Measurements from ENCODE around the gene KCNE4.

The KCNE4 gene, protein sequence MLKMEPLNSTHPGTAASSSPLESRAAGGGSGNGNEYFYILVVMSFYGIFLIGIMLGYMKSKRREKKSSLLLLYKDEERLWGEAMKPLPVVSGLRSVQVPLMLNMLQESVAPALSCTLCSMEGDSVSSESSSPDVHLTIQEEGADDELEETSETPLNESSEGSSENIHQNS

DNA sequence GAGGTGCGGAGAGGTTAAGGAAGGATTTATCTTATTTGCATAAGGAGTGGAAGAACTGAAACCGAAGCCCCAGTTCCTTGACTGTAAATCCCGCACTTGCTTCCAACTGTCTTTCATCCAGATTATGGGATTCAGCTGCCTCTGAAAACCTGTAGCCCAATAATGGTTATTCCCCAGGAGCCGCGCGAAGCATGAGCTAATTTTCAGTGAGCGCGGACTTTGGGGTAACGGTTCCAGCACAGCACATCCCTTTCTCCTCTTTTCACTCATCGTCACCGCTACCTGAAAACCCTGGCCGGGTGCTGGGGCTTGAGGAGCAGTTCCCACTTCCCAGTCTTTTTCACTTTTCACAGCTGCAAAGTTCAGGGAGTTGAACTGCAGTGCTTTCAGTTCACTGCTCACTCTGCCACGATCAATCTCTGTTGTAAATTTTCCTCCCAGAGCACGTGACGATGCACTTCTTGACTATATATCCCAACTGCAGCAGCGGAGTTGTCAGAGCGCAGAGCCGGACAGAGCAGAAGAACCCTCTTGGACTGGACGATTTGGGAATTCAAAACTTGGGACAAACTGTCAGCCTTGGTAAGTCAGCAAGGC lies at the start of gene KCNE4:
Gene KCNE4 (plus strand): TSS at position 498 of the 597 bp plus-strand sequence. CDS start 641 bp downstream, outside the sequence.
- DNase-seq: no peak

DNA sequence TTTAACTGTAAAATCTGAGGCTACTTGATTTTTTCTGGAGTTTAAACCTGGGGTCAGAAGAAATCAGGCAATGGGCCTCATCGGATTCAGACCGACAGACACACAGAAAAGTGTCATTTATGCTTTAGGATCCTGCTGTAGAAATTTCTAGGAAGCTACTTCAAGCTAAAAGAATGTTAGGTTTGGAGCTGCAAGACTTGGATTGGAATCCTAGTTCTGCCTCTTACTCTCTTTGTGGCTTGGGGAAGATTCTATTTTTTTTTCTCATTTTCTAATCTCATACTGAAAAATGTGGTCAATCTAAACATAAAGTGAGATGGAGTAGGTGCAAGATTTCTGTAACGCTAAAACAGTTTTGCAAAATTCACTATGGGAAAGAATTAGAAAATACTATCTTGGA lies 48.8 kb upstream of the KCNE4 start:
- DNase-seq: no peak

DNA sequence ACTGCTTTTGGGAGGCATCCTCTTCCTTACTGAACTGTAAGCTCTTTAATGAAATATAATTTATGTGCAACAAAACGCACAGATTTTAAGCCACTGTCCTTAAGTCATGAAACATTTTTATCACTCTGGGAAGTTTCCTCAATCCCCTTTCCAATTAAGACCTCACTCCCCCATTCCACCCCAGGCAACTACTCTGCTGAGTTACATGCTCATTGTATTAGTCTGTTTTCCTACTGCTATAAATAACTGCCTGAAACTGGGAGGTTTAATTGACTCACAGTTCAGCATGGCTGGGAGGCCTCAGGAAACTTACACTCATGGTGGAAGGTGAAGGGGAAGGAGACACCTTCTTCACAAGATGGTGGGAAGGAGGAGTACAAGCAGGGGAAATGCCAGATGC lies 46.5 kb upstream of the KCNE4 start:
- no peak for DNase-seq

DNA sequence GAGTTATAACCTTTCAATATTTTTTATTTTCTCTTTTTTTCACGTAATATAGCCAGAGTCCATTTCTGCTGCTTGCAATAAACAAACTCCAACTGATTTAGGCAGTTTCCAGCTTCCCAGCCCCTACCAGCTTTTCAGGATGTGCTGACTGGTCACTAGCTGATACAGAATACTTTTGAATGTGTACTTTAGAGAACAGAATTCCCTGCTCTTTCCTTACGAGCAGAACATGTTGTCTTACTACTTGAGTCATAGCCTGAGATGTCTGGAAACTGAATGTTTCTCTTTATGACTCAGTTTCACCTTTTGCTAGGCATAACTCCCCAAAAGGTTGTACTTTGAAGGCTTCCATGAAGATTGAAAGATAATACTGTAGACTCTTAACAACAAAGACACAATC lies 44.5 kb upstream of the KCNE4 start:
- no peak for DNase-seq

DNA sequence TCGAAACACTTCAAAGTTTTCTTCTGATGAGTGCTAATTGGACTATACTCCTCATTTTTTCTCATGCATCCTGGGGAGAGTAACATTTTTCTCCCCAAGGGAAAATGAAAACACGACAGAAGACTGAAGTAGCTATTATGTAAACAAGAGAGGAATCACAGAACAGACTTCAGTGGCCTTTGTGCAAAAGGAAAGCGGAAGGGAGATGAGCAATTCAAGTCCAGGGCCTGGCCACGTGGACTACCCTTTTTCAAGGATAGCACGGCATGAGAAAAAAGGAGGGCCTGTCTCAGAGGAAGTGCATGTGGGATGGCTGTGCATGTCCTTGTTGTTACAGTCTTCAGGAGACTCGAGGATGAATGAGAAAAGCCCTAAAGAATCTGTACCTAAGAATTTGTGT lies 43.8 kb upstream of the KCNE4 start:
- DNase-seq: no peak

DNA sequence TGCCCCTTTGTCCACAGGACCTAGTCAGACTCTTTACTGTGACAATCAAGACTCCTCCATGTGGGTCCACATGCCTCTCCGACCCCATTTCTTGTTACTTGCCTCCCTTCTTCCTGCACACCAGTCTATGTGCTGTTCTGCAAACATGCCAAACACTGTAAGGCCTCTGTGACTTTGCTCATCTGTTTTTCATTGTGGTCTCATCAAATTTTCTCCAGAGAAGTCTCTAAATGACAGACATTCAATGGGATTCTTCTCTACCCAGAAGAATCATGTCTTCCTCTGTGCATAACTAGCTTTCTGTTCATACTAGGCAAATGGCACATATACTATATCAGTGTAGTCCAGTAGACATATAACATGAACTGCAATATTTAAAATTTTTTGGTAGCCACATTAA lies 43.0 kb upstream of the KCNE4 start:
- DNase-seq: no peak

DNA sequence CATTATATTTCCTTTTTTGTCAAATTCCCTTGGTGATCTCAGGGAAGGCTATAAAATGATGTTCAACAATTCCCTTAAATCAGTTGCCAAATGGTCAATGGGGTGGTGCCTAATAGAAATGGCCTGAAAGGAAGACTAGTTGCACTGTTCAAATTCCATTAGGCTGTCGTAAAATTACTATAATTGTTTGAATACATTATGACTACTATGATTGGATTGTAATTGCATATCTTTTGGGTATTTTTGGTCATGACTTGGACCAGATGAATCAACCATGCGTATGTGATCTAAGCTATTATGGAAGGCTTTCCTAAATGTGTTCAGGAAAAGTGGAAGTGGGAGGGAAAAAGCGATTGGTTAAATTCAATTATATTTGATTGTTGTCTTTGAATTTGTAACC lies 41.3 kb upstream of the KCNE4 start:
- DNase-seq: no peak

DNA sequence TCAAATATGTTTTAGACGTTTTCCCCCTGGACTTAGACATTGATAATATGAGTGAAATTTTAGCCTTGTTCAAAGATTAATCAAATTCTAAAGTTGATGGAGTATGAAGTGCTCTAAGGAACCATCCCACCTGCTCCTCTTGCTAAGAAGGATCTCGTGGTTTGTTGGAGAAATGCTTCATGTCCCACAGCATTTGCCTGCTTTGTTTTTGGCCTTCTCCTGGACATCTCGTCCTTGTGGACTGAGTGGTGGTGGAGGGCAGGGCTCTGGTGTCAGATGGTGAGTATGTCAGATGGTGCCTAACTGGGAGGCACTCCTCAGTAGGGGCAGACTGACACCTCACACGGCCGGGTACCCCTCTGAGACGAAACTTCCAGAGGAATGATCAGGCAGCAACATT lies 39.7 kb upstream of the KCNE4 start:
- DNase-seq: no peak

DNA sequence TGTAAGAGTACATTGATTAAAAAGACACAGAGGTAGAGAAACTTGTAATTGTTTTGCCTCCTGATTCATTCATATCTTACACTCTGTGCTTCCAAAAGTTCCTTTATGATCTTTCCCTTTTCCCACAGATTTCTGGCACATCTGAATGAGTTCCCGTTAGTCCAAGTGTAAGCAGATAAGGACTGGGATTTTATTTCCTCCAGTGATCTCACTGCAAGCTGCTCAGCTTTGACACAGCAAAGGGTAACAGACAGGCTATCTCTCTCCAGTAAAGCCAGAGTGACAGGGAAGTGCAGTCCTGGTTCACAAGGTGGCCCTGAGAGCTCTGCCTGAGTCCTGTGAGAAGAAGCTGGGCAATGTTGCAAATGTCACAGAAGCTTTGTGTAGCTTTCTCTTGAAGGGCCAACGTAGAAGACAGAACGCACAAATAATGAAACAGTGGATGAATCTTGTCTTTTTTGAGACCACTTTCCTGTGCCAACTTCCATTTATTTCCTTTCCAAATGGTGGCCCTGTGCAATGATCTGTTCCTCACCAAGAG lies 32.5 kb upstream of the KCNE4 start:
- DNase-seq: no peak

DNA sequence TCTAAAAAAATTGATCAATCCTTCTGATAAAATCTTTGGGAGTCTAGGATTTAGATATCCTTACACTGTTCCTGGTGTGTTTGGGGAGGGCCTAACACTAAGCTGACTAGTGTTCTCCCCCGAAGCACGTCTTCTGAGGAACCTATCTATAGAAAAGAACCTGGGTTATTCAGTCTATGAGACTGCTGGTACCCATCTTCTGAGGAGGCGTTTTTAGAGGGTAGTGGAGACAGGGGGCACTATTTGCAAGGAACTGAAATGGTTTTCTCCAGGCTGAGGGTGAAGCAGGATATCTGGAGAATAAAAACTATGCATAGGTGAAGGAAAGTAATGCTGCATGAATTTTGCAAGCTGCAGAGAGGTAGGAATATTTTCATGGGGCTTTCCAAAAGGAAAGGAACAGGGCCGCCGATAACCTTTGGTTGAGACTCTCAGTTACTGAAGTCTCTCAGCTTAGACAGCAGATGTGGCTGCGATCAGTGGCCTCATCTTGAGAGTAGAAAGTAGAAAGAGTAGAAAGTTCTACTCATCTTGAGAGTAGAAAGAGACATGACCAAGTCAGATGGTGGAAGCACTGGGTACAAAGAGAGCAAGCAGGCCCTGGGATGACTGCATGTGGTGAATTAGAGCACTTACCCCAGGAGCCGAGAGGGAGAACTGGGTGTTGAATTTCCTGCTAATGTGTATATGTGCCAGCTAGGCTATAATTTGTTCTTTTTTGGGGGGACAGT lies 31.8 kb upstream of the KCNE4 start:
- no peak for DNase-seq

DNA sequence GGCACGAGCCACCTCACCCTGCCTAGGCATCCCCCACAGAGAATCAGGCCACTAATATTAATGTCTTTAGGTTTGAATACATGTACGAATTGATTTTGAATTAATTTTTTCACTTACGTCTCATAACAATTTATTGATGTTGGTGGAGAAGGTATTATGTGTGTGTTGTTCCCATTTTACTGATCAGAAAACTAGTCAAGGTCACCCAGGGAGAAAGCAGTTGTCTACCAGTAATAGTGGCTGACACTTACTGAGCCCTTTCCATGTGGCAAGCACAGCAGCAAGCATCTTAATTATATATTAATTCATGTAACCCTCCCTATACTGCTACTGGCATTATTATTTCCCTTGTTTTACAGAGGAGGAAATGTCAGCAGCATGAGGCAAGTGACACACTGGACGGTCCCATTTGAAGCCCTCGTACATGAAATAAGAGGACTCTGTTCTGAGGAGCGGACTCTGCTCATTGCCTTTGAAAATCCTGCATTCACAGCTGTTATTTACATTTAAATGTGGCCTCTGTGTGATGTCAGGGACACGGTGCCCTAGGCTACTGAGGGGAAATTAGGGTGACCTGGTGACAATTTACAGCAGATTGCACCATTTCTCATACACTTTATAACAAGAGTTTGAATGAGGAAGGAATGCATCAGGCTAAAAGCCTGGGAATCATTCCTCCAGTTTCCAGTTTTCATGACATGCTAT lies 30.9 kb upstream of the KCNE4 start:
- peak; percentile 4 for DNase-seq

DNA sequence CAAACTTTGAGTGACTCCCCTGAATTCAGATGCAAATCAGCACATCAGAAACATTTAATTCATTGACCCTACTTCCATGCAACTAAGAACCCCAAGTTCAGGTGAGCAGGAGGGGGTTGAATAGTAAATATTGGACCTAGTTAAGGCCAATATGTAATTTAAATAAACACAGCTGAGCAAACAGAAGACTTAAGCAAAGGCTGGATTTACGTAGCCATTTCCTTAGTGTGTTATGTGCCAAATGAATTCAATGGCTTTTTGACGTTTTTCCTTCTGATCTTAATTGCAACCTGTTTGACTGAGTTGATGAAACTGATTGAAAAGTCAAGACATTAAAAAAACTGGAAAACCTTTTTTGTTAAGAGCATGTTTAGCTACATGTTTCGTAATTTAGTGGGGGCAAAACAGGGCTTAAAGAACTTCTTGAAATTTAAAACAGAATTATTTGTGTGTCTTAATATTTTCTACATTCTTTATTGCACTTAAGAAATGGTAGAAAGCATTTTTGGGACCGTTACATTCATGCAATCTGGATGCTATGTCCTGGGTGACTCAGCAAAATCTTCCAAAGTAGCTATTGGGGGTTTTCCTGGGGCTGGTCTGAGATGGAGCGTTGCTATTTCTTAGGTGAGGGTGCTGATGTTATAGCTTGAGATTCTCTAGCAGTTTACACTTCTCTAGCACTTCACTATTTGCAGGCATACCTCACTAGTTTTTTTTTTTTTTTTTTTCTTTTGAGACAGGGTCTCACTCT lies 25.5 kb upstream of the KCNE4 start:
- peak; percentile 89 for DNase-seq

DNA sequence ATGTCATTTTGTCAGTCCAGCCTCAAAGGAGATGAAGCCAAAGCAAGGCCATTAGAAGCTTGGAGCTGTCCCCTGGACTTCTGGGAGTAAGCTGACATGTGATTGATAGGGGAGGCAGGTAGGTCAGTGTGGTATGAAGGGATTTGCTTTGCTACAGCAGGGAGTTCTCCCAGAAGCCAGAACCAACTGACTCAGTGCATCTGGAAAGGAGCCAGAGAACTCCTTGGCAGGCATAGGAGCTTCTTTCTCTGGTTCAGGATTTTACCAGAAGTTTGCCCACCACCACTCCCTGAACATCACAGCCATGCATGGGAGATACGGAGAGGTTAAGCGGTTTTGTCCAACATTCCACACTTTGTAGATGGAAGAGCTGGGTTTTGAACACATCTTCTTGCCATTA lies 24.5 kb upstream of the KCNE4 start:
- peak; percentile 64 for DNase-seq

DNA sequence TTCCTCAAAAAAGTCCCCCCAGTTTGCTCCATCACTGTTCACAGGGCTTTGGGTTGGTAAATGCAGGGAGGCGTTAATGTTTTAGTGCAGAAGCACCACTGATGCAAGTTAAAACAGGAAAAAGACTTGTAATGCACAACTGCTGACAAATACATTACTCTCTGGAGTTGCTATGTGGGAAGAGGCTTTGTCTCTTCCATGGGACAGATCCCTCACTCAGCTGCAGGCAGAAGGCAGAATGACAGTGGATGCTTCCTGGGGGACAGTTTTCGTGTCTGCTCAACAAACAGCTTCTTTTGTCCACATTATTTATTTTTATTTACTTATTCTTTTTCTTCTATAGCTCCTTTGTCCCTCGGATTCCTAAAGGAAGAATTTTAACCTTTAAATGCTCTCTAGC lies 22.7 kb upstream of the KCNE4 start:
- no peak for DNase-seq

DNA sequence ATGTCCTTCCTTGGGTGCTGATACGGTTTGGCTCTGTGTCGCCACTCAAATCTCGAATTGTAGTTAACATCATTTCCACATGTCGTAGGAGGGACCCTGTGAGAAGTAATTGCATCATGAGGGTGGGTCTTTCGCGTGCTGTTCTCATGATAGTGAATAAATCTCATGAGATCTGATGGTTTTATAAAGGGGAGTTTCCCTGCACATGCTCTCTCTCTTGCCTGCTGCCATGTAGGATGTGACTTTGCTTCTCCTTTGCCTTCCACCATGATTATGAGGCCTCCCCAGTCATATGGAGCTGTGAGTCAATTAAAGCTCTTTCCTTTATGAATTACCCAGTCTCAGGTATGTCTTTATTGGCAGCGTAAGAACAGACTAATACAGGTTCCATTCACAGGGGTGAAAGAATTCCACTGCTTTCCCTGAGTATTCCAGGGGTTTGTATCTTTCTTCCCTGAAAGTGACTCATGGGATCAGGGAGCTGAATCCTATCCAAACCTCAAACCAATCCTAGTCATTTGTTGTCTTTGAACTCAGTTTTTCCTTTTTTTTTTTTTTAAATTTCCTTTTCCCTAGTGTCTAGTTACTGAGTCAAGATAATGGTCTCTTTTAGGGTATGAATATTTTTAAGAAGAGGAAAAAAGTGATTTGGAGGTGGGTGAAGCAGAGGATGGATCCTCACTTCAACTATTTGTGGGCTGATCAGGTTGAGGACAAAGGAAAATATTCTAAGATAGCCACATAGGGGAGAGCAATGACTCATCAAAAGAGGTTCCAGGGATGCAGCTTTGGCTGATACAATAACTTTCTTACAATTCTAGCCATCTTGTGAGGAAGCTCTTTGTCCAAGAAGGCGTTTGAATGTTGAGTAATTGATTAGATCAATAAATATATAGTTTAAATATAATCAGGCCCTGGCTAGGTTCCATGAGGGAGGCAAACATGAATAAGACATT lies 19.5 kb upstream of the KCNE4 start:
- no peak for DNase-seq

DNA sequence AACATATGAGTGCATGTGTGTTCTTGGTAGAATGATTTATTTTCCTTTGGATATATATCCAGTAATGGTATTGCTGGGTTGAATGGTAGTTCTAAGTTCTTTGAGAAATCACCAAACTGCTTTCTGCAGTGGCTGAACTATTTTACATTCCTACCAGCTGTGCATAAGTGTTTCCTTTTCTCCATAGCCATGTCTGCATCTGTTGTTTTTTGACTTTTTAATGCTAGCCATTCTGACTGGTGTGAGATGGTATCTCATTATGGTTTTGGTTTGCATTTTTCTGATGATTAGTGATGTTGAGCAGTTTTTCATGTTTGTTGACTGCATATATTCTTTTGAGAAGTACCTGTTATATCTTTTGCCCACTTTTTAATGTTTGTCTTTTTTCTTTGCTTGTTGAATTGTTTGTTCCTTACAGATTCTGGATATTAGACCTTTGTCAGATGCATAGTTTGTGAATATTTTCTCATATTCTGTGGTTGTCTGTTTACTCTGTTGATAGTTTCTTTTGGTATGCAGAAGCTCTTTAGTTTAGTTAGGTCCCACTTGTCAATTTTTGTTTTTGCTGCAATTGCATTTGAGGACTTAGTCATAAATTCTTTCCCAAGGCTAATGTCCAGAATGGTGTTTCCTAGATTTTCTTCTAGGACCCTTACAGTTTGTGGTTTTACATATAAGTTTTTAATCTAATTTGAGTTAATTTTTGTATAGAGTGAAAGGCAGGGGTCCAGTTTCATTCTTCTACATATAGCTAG lies 17.6 kb upstream of the KCNE4 start:
- DNase-seq: no peak

DNA sequence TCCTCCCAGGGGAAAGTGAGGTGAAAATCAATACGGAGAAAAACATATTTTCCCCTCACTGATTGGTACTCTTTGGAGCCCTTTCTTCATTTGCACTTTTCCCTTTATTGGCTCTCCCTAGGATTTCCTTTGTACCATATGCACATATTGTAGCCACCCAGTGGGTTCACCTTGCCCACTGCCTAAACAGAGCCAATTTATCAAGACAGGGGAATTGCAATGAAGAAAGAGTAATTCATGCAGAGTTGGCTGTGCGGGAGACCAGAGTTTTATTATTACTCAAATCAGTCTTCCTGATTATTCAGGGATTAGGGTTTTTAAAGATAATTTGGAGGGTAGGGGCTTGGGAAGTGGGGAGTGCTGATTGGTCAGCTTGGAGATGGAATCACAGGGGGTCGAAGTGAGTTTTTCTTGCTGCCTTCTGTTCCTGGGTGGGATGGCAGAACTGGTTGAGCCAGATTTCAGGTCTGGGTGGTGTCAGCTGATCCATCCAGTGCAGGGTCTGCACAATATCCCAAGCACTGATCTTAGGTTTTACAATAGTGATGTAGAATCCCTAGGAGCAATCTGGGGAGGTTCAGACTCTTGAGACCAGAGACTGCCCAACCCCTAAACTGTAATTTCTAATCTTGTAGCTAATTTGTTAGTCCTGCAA lies 15.1 kb upstream of the KCNE4 start:
- peak; percentile 5 for DNase-seq

DNA sequence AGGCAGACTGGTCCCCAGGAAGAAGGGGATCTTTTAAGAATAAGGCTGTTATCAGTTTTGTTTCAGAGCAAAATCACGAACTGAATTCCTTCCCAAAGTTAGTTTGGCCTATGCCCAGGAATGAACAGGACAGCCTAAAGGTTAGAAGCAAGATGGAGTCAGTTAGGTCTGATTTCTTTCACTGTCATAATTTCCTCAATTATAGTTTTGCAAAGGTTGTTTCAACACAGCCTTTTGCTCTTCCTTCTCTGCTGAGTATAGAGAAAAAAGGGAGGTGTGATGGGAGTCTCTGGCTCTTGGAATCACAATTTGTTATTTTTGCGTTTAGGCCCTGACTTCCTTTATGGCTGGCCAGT lies 14.6 kb upstream of the KCNE4 start:
- no peak for DNase-seq

DNA sequence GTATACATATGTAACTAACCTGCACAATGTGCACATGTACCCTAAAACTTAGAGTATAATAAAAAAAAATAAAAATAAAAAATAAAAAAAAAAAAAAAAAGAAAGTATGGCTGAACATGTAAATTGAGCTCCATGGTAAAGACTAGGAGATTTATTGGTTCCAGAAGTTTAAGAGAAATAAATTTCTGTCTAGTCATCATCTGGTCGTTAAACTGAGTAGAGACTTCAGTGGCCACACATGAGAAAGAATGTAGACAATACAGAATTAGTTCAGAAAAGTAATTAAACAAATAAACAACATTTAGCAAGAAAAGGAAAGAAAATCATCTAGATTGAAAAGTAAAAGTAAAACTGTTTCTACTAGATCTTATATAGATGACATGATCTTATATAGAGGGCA lies 12.4 kb upstream of the KCNE4 start:
- no peak for DNase-seq

DNA sequence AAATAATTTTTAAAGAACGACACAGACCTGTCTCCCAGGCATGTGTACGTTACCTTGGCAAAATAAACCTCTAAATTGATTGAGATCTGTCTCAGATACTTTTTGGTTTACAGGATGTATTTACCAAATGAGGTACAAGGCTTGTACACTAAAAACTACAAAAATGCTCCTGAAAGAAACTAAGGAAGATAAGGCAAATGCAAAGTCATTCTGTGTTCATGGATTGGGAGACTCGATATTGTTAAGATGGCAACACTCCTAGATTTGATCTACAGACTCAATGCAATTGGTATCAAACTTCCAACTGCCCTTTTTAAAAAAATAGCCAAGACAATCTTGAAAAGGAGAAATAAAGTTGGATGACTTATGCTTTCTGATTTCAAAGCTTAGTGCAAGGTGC lies 11.5 kb upstream of the KCNE4 start:
- DNase-seq: no peak
